Upper lobe of right lung (tissue), 1 donor: ENCODE results near the gene DOCK11. TPM values are rescaled to one million over a fixed set of nuclear protein-coding genes. Genes with fewer than 3 reads are reported as not detected.

Experiments
- ATAC-seq: fragments of 200-7000 bp; cut with Tn5 transposase; one replicate; pipeline ENCODE4 v1.9.1; 2020; ENCODE audit warnings: mild to moderate bottlenecking, moderate library complexity
- DNase-seq: peaks from one replicate; pipeline ENCODE4 v3.0.0-alpha.2; 2020
- H3K27ac ChIP-seq: fragments of 200-600 bp; one replicate; pipeline ENCODE4 v1.8.0; 2022
- H3K27me3 ChIP-seq: fragments of 200-600 bp; one replicate; pipeline ENCODE4 v1.8.0; 2022; ENCODE audit warnings: mild to moderate bottlenecking
- H3K36me3 ChIP-seq: fragments of 200-600 bp; one replicate; pipeline ENCODE4 v1.8.0; 2022
- H3K4me1 ChIP-seq: fragments of 200-600 bp; one replicate; pipeline ENCODE4 v1.8.0; 2022
- H3K4me3 ChIP-seq: fragments of 200-600 bp; one replicate; pipeline ENCODE4 v1.8.0; 2022; ENCODE audit warnings: mild to moderate bottlenecking
- H3K9me3 ChIP-seq: fragments of 200-600 bp; one replicate; pipeline ENCODE4 v1.8.0; 2022
- CTCF ChIP-seq: fragments of 200-600 bp; IDR thresholded peaks from one replicate; pipeline ENCODE4 v1.8.0; 2022; ENCODE audit warnings: antibody characterized with exemption
- intact Hi-C: fragments of 100-400 bp; cut with DNase I; formaldehyde crosslinking; loops from one replicate; pipeline ENCODE4 v1.11.0; 2022
- total RNA-seq: library from RNA; stranded (reverse); fragmentation: NEBNext Ultra II Directional; extraction: Animal tissue kit (Norgen Biotek cat#: 25700); gene quantifications from one replicate; pipeline ENCODE4 v1.2.1, GENCODE V29; 2021
- donor health status: DM: no; HTN: yes; CAD: no; lungs with severe emphysema.

Gene DOCK11
- total RNA-seq, 1 donor from 2014 or later: 55.0 TPM

GRCh38 chrX:118614150-118614549, 118.5 kb downstream of the DOCK11 start:
- no peak overlapping the region for H3K27ac ChIP-seq
- intact Hi-C loops: no loop called here
- TF ChIP-seq CTCF: no peak
- DNase-seq: no peak
- H3K4me3 ChIP-seq: no peak overlapping the region
- no peaks in the 10 kb centered on the region for H3K9me3 ChIP-seq
- no peaks in the 10 kb centered on the region for H3K4me1 ChIP-seq
- peak; percentile 47 for ATAC-seq
- no peaks in the 10 kb centered on the region for H3K27me3 ChIP-seq
- peaks cover 12% of the 10 kb centered on the region for H3K36me3 ChIP-seq

GRCh38 chrX:118615141-118615540, 119.5 kb downstream of the DOCK11 start:
- peaks cover 6% of the 10 kb centered on the region for H3K36me3 ChIP-seq
- no peaks in the 10 kb centered on the region for H3K27me3 ChIP-seq
- H3K4me3 ChIP-seq: no peak overlapping the region
- H3K27ac ChIP-seq: no peak overlapping the region
- no peaks in the 10 kb centered on the region for H3K9me3 ChIP-seq
- no peaks in the 10 kb centered on the region for H3K4me1 ChIP-seq
- ATAC-seq: no peak
- intact Hi-C loops: no loop called here
- DNase-seq: no peak
- TF ChIP-seq CTCF: no peak

- Histone ChIP-seq H3K27me3 (no peaks in the 10 kb centered on the region), H3K36me3 (no peaks in the 10 kb centered on the region), H3K4me1 (no peaks in the 10 kb centered on the region), H3K27ac (no peak overlapping the region), H3K9me3 (no peaks in the 10 kb centered on the region), H3K4me3 (no peak overlapping the region)
- intact Hi-C loops: no loop called here
- no peak for ATAC-seq
- TF ChIP-seq CTCF: no peak
- no peak for DNase-seq
Observed at GRCh38 chrX:118621081-118621759, 125.6 kb downstream of the DOCK11 start.

- H3K27ac ChIP-seq: no peak overlapping the region
- H3K4me1 ChIP-seq: no peaks in the 10 kb centered on the region
- DNase-seq (no peak), ATAC-seq (no peak)
- no peaks in the 10 kb centered on the region for H3K27me3 ChIP-seq
- intact Hi-C loops: no loop called here
- no peak overlapping the region for H3K4me3 ChIP-seq
- H3K36me3 ChIP-seq: peaks cover 9% of the 10 kb centered on the region
- H3K9me3 ChIP-seq: no peaks in the 10 kb centered on the region
- TF ChIP-seq CTCF: no peak
Observed at GRCh38 chrX:118623062-118623461, 127.4 kb downstream of the DOCK11 start.

- H3K4me1 ChIP-seq: no peaks in the 10 kb centered on the region
- DNase-seq (no peak), ATAC-seq (no peak)
- no peaks in the 10 kb centered on the region for H3K27me3 ChIP-seq
- intact Hi-C loops: no loop called here
- H3K4me3 ChIP-seq: no peak overlapping the region
- no peak for TF ChIP-seq CTCF
- H3K9me3 ChIP-seq: no peaks in the 10 kb centered on the region
- H3K27ac ChIP-seq: no peak overlapping the region
- H3K36me3 ChIP-seq: peaks cover 29% of the 10 kb centered on the region
Observed at GRCh38 chrX:118626346-118626745, 130.7 kb downstream of the DOCK11 start.
